ENCODE results near the gene KRTAP1-3. TPM values are rescaled to one million over a fixed set of nuclear protein-coding genes. Genes with fewer than 3 reads are reported as not detected.
A peak's percentile ranks its signal among the peaks of the same experiment; 100 is the strongest.
"Not testable (repeated sequence)": the region's sequence is repeated elsewhere in the genome, so short reads cannot be mapped to it uniquely, and the experiment has no call there.

Gene KRTAP1-3
- polyA plus RNA-seq, 3 donors, result not detected

- not testable (repeated sequence) for DNase-seq
Measured at GRCh38 chr17:41054556-41054955, 19.9 kb upstream of the KRTAP1-3 start.

- DNase-seq, result peak; percentile 22
Measured at GRCh38 chr17:41054025-41054424, 19.4 kb upstream of the KRTAP1-3 start.

GRCh38 chr17:41052566-41052965, 17.9 kb upstream of the KRTAP1-3 start:
- no peak for DNase-seq

GRCh38 chr17:41049110-41049509, 14.4 kb upstream of the KRTAP1-3 start:
- no peak for DNase-seq

- no peak for DNase-seq
Measured at GRCh38 chr17:41048441-41048840, 13.8 kb upstream of the KRTAP1-3 start.

- not testable (repeated sequence) for DNase-seq
Measured at GRCh38 chr17:41046735-41047465, 12.2 kb upstream of the KRTAP1-3 start, which contains the start of gene KRTAP2-1. KRTAP2-1 (minus strand) TSS chr17:41047316; CDS start chr17:41047267, 49 bp downstream.

GRCh38 chr17:41042953-41043352, 8.3 kb upstream of the KRTAP1-3 start:
- DNase-seq, result no peak

- DNase-seq, result not testable (repeated sequence)
Measured at GRCh38 chr17:41040783-41041571, 6.3 kb upstream of the KRTAP1-3 start, which contains the start of gene KRTAP1-1. KRTAP1-1 (minus strand) TSS chr17:41041450; CDS start chr17:41041397, 53 bp downstream.

GRCh38 chr17:41037853-41038350, 3.2 kb upstream of the KRTAP1-3 start:
- no peak for DNase-seq

- no peak for DNase-seq
Measured at GRCh38 chr17:41029633-41030245, 4.9 kb downstream of the KRTAP1-3 start, which contains the start of gene KRTAP1-4. KRTAP1-4 (minus strand) TSS chr17:41030195; CDS start chr17:41030078, 117 bp downstream.

- no peak for DNase-seq
Measured at GRCh38 chr17:41026715-41027471, 7.8 kb downstream of the KRTAP1-3 start, which contains the start of gene KRTAP1-5. KRTAP1-5 (minus strand) TSS chr17:41027208; CDS start chr17:41027155, 53 bp downstream.

- no peak for DNase-seq
Measured at GRCh38 chr17:41024697-41025096, 10.0 kb downstream of the KRTAP1-3 start.

- DNase-seq, result no peak
Measured at GRCh38 chr17:41020336-41020735, 14.3 kb downstream of the KRTAP1-3 start.

- DNase-seq, result no peak
Measured at GRCh38 chr17:41019415-41019814, 15.3 kb downstream of the KRTAP1-3 start.

- DNase-seq, result no peak
Measured at GRCh38 chr17:41018541-41018940, 16.1 kb downstream of the KRTAP1-3 start.

- no peak for DNase-seq
Measured at GRCh38 chr17:41016578-41017215, 18.0 kb downstream of the KRTAP1-3 start.

GRCh38 chr17:41015454-41015853, 19.2 kb downstream of the KRTAP1-3 start:
- DNase-seq, result no peak

- no peak for DNase-seq
Measured at GRCh38 chr17:41013606-41014005, 21.1 kb downstream of the KRTAP1-3 start.

- no peak for DNase-seq
Measured at GRCh38 chr17:41013181-41013580, 21.5 kb downstream of the KRTAP1-3 start.

- DNase-seq, result no peak
Measured at GRCh38 chr17:41012326-41013120, 22.2 kb downstream of the KRTAP1-3 start.

Data from renal pelvis (tissue), 4 donors.